LNCaP clone FGC (cell line): ENCODE measurements around the gene CXCL3.

ENCODE experiments used
- DNase-seq: peaks from one replicate; pipeline ENCODE4 v3.0.0-alpha.2; 2011; ENCODE audit warnings: low read depth
- H3K4me3 ChIP-seq: 2 replicates; pipeline ENCODE4 v1.5.1; 2011; ENCODE audit warnings: mild to moderate bottlenecking, low read depth, low read length, control low read depth
- TF ChIP-seq, protein P1 (sequence below): IDR thresholded peaks from 2 replicates; pipeline ENCODE4 v1.5.1; 2012; ENCODE audit warnings: mild to moderate bottlenecking; ENCODE audit not compliant: control insufficient read depth, insufficient read depth; ENCODE audit errors: extremely low read depth

Gene CXCL3

DNA sequence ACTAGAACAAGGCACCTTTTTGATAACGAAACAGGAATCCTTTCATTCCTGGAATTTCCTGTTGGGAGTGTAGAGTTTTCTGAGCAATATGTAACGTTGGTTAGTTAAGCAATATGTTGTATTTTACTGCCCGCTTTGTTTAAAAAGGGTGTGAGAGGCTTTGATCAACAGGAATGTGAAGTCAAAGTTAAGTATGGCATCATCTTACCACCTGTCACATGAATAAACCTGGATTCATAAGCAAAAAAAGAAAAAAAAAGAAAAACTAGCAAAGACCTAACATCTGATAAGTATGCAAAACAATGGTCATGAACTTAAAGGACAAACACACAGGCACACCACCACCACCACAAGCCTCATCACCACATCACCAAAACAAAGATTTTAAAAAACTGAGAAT is 33.0 kb downstream of the CXCL3 start:
- no peak overlapping the region for H3K4me3 ChIP-seq
- DNase-seq: no peak
- TF ChIP-seq, protein P1, sequence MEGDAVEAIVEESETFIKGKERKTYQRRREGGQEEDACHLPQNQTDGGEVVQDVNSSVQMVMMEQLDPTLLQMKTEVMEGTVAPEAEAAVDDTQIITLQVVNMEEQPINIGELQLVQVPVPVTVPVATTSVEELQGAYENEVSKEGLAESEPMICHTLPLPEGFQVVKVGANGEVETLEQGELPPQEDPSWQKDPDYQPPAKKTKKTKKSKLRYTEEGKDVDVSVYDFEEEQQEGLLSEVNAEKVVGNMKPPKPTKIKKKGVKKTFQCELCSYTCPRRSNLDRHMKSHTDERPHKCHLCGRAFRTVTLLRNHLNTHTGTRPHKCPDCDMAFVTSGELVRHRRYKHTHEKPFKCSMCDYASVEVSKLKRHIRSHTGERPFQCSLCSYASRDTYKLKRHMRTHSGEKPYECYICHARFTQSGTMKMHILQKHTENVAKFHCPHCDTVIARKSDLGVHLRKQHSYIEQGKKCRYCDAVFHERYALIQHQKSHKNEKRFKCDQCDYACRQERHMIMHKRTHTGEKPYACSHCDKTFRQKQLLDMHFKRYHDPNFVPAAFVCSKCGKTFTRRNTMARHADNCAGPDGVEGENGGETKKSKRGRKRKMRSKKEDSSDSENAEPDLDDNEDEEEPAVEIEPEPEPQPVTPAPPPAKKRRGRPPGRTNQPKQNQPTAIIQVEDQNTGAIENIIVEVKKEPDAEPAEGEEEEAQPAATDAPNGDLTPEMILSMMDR: no peak

DNA sequence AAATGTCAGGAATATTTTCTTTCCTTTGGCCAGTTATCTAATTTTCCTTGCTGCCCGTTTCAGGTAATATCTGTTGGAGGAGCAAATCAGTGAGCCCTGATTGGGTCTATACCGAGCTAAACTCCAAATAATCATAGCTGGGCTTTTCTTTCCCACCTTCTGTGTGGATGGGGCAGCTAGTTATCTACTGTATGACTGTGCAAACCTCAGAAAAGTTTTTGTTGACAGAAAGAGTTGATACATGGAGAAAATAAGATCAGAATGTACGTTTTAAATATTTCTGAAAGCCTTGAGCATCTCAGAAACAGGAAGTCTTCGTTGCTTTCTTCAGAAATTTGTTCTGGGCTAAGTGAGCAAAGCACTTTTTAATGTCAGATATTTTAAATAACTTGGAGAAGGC is 33.8 kb downstream of the CXCL3 start:
- H3K4me3 ChIP-seq: no peak overlapping the region
- TF ChIP-seq, protein P1: no peak
- DNase-seq: no peak

DNA sequence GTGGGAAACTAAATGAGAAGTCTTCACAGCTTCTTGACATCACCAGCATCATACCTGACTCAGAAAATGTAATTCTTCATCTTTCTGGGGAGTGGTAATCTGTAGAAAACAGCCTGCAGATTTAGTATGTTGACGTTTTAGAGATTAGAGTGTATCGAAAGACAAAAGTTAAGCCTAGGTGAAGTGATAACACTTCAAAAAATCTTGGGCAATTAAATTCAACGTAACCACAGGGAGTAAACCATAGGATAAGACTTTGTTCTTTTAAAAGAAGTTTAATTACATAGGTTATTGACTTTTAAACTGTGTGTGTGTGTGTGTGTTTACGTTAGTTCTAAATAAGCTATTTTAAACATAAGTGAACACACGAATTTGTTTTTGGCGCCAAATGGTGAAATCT is 38.2 kb downstream of the CXCL3 start:
- H3K4me3 ChIP-seq: no peak overlapping the region
- DNase-seq: no peak
- TF ChIP-seq, protein P1: no peak

DNA sequence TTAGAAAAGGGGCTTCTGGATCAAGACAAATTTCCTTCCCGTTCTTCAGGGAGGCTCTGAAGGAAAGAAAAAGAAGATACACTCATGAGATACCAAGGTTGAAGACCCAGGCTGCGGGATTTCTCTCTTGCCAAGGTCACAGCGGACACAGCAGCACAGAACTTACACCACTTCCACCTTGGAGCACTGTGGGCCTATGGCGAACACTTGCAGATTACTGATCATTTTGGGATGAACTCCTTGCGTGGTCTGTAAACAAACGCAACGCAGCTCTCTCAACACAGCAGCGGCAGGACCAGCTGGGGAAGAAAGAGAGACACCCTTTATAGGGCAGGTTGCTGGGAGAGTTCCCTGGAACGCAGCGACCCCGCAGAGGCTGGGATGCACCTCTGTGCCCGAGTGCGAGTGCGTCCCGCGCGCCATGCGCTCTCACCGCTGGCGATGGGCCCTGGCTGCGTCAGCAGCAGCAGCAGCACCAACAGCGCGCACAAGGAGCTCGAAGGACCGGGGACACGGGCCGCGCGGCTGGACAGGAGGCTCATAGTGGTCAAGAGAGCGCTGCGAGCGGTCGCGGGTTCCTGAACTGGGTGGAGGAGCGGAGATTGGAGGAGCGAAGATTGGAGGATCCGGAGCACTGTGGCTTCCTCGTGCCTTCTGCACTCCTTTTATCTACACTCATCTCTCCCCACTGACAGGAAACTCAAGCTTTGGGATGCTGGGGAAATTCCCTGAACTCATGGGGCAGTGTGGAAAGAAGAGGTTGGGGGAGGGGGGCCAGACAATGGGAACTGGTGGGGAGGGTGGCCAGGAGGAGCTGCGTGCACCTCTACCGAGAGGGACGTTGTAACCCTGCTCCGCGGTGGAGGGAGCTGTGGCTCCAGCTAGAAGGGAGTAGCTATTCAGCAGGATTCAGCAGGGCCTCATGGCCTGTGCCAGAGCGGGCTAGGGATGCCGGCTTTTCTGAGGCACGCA is 40.2 kb downstream of the CXCL3 start, which contains the start of gene CXCL5:
TSS of gene CXCL5 (minus strand) at position 638 of the 972 bp plus-strand sequence. CDS start at position 542, 96 bp downstream.
- no peak within 1 kb of the TSS for H3K4me3 ChIP-seq
- TF ChIP-seq, protein P1: no peak
- DNase-seq: no peak

DNA sequence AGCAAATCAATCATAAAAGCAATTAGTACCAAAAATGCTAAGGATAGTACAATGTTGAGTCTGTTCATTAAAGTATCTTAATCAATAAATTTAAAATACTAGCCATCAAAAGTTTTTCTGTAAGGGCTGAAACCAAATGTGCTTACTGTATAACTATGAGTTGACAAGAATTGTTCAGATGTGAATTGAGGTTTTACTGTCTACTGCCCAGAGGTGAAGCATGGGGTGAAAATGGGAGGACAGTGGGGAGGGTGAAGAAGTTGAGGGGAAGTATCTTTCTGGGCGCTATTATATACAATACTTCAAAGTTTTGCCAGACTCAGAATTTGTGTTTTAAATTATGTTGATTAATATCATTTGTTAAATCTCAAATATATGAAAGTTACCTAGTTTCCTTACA is 46.4 kb downstream of the CXCL3 start:
- TF ChIP-seq, protein P1: no peak
- DNase-seq: no peak
- H3K4me3 ChIP-seq: no peak overlapping the region

DNA sequence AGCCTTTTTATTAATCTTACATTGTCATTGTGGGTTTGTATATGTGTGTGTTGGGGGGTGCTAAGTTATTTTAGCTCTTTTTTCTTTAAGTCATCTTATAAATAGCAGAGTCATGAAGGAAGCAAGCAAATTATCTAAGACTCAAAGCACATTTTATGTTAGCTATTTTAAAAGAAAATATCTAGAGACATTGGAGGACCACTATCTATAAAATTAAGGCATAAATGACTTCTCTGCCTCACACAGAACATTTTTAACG is 46.8 kb downstream of the CXCL3 start:
- DNase-seq: no peak
- TF ChIP-seq, protein P1: no peak
- H3K4me3 ChIP-seq: no peak overlapping the region
